ENCODE data around the gene TEAD1.

The TEAD1 gene

GRCh38 chr11:12768726-12769673 lies 94.8 kb downstream of the TEAD1 start:
- DNase-seq, result peak; percentile 30

DNA sequence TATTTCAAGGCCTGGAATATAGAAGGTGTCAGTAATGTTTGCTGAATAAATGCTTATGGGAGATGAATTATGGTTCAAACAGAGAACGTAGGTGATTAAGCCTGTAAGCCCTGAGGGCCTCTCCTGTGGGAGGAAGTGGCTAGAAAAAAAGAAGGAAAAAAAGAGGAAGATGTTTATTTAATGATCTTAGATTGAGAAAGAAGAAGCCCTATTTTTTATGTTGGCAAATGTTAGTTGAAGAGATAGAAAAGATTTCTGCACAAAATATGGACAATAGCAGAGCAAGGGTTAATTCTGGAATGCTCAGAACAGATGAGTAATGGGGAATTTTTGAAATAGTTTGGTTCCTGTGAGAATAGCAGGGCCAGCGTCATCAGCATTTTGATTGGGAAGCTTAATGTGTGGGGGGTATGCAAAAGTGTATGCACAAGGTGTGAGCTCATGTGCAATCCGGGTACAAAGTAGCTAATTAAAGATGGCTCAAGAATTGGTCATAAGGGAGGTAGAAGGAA lies 95.7 kb downstream of the TEAD1 start:
- peak; percentile 25 for DNase-seq

- no peak for DNase-seq
Observed at GRCh38 chr11:12770435-12770834, 96.2 kb downstream of the TEAD1 start.

- DNase-seq, result no peak
Observed at GRCh38 chr11:12770966-12771597, 96.9 kb downstream of the TEAD1 start.

DNA sequence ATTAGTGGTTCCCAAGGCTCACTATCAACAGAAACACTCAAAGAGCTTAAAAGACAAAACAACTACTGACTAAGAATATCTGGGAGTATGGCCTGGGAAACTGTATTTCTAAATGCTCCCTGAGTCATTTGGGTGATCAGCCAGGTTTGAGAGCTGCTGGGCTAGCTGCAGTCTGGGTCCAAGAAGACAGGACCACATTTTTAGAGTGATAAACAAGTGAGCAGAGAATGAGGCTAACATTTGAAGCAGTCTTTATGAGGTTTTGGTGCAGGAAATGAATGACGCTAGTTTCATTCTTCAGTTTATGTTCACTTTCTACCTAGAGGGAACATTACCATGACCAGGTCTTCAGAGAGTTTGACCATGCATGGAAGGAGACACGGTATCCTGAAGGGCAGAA lies 97.7 kb downstream of the TEAD1 start:
- DNase-seq, result no peak

DNA sequence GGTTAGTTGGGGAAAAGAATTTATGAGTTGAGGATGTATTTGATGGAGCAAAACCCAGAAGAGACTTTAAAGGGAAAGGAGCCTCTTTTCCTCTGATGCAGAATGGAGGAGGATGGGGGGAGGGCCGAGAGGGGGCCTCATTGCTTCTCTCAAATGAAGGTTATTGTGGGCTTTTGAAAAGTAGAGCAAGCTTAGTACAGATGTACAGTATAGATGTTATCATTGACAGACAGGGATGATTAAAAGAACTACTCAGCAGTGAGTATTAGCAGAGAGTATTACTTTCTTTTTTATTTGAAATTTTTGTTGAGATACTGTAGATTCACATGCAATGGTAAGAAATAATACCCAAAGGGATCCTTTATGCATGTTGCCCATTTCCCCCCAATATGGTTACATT lies 98.1 kb downstream of the TEAD1 start:
- no peak for DNase-seq

DNA sequence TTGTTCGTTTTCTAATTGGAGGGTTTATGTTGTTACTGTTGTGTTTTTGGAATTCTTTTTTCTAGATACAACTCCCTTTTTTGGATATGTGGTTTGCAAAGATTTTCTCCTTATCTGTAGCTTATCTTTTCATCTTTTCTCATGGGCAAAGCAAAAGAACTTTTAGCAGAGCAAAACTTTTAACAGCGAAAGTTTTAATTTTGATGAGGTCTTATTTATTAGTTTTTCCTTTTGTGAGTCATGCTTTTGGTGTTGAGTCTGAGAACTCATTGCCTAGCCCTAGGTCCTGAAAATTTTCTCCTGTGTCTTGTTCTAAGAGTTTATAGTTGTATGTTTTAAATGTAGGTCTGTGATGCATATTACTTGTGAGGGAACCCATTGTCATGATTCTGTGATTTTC lies 99.4 kb downstream of the TEAD1 start:
- DNase-seq, result no peak

DNA sequence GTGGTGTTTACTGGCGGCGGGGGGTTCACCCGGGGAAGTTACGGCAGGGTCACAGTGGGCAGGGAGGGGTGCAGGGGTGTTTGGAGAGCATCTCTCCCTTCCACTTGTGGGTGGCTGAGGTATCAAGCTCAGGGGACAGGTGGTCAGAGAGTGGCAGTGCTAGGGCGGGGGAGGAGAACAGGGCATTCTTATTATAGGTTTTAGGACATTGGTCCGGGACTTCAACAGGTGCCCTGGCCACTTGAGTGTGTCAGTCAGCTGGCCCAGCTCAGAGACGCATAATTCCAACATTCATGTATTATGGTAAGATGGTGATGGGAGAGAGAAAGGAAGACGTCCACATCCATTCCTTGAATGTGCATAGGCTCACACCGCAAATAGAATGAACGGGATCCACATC lies 101.7 kb downstream of the TEAD1 start:
- no peak for DNase-seq

DNA sequence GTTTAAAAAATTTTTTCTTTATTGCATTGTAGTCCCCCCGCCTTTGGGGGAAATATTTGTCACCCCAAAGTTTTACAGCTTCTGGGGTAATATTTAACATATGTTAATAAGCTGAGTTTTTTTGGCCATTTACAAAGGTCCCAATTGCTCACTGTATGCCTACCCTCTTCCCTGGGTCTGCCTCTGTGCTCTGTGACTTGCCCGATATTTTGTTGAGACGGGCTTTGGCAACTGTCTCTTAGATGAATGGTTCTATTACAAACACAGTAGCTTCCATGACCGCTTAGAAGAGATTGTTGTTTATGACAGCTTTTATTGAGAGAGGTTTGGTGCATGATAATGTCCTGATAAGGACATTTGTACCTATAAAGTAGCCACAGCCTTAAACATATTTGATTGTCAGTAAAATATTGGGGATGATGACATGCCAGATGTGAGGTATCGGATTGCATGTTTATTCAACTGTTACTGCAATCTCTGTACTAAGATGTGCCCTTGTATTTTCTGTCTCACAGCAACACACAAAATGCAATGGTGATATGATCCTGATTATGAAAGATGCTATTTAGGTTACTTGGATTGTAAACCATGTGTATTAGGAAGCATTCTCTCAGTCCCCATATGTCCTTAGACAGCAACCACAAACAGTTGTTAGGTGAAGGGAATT lies 103.1 kb downstream of the TEAD1 start:
- no peak for DNase-seq

DNA sequence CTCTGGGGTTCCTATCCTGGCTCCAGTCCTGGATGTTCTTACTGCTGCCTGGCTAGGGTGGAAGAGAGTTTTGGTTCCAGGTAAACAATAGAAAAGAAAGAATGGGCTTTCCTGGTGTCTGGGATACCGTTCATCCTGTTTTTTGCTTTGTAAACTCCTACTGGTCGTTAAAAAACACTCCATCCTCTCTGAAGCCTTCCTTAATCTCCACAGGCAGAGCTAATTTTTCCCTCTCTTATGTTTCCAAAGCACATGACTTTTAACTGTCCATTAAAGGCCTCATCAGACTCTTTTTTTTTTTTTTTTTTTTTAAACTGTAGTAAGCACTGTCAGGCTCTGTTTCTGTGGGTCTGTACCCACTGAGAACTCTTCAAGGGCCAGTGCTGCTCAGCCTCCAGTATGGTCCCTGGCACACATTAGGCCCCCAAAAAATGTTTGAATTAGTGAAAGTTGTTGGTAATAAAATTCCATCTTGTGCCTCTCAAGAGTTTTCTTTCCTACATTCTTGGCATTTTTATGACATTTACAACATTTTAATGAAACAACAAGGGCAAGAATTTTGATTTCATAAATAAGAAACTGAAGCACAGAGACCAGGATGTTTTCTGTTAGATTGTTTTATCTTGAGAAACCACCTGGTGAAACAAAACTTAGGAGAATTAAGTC lies 104.2 kb downstream of the TEAD1 start:
- DNase-seq, result no peak

GRCh38 chr11:12783765-12784164 lies 109.5 kb downstream of the TEAD1 start:
- DNase-seq, result no peak

DNA sequence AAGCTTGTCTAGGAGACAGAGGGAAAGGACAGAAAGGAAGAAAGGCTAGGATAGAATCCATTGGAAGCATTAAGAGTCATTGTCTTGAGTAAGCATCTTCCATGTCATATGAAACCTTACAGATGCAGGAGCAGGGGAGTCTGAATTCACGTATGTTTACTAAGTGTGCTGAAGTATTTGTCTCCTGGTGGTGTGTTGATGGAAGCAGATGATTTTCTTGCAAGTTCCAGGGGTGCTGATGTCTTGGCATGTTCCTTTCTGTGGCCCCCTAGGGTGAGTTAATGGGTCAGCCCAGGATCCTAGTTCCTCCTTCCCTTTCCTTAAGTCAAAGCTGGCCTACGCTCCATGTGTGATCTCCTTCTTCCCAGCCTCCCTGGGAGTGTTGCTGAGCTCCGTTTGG lies 110.2 kb downstream of the TEAD1 start:
- DNase-seq, result no peak

GRCh38 chr11:12784987-12785386 lies 110.8 kb downstream of the TEAD1 start:
- no peak for DNase-seq

GRCh38 chr11:12785901-12786300 lies 111.7 kb downstream of the TEAD1 start:
- no peak for DNase-seq

DNA sequence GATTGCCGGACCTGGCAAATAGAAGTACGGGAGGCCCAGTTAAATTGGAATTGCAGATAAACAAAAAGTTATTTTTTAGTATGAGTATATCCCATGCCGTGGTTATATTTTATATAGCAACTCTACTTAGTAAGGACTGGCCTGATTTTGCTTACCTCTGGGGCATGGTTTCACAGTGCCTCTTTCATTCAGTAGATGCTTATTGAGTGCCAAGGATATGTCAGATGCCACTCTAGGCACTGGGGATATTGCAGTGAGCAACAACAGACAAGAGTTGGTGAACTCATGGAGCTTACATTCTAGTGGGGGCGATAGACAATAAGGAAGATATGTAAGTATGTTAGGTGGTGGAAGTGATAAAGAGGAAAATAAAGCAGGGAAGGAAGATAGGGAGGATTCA lies 112.2 kb downstream of the TEAD1 start:
- no peak for DNase-seq

DNA sequence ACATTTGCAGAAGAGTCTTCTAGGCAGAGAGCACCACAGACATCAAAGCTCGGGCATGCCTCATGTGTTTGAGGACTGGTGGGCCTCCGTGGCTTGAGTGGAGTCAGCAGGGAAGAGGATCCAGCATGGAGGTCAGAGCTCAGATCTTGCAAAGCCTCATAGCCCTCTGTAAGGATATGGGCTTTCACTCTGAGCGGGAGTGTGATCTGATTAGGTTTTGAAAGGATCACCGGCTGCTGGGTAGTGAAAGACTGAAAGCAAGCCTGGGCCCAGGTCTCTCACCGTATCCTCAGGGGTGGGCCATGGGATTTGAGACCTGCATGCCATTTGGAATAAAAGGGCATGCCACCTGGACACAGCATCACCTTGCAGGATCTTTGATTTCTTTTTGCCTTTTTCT lies 112.7 kb downstream of the TEAD1 start:
- no peak for DNase-seq

DNA sequence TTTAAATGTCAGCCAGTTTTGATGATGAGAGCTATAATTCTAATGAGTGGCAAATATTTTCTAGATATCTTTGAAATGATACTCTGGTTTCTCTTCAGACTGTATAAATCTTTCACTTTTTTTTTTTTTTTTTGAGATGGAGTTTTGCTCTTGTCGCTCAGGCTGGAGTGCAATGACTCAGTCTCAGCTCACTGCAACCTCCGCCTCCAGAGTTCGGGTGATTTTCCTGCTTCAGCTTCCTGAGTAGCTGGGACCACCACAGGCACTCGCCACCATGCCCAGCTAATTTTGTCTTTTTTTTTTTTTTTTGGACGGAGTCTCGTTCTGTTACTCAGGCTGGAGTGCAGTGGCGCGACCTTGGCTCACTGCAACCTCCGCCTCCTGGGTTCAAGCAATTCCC lies 113.6 kb downstream of the TEAD1 start:
- DNase-seq, result no peak

GRCh38 chr11:12789054-12789453 lies 114.8 kb downstream of the TEAD1 start:
- no peak for DNase-seq

DNA sequence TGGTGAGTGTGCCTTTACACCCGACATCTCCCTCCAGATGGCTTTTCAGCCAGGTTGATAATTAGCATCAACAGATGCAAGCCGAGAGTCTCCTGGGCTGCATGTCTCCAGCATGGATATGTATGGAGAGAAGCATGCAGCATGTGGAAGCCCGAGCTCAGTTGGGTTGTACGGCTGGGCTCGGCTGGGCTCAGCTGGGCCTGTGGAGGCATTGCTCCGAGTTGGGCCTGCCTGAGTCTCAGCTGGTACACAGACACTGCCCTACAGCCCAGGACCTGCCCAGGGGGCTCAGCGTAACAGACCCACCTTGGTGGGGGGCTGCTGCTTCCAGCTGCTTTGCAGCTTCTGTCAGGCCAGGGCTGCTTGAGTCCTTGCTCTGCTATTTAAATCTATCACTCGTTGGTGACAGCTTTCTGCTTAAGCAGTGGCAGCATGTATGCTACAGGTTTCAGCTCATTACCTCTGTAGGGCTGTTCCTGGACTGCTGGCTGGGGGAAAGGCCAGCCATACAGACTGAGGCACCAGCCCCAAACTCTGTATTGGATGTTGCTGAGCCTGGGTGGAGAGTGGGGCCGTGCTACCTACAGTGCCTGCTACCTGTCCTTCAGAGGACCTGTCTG lies 115.5 kb downstream of the TEAD1 start:
- DNase-seq, result no peak

- DNase-seq, result no peak
Observed at GRCh38 chr11:12790861-12791616, 116.8 kb downstream of the TEAD1 start.

GRCh38 chr11:12792018-12792417 lies 117.8 kb downstream of the TEAD1 start:
- no peak for DNase-seq

DNA sequence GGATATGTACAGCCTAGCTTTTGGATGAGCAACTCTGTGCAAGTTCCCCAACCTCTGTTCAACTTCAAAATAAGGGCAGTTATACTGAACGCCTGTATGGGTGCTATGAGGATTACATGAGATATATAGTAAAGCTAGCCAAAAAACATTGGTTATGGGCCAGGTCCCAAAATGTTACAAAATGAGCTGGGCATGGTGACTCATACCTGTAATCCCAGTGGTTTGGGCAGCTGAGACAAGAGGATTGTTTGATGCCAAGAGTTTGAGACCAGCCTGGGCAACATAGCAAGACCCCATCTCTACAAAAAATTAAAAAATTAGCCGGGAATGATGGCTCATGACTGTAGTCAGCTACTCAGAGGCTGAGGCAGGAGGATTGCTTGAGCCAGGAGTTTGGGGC lies 118.4 kb downstream of the TEAD1 start:
- no peak for DNase-seq

Data from OCI-M1 (cell line).